Psoas muscle (tissue), 8 donors: Measurements from ENCODE around the gene ATG7. TPM values are rescaled to one million over a fixed set of nuclear protein-coding genes. Genes with fewer than 3 reads are reported as not detected.

Experiments used
- ATAC-seq, 4 donors: fragments of 200-7000 bp; cut with Tn5 transposase; one replicate each; pipeline ENCODE4 v1.9.1; 2020; ENCODE audit warnings: moderate library complexity in 3 of 4, mild to moderate bottlenecking in 2 of 4
- DNase-seq, 2 donors: peaks; one replicate each; pipeline ENCODE4 v3.0.0-alpha.2; 2020
- H3K27ac ChIP-seq: fragments of 200-600 bp; one replicate; pipeline ENCODE4 v1.8.0; 2022
- H3K27me3 ChIP-seq, 3 donors: fragments of 200-600 bp in 1 of 3; one replicate each; pipeline versions ENCODE4 v1.6.1 to v1.8.0; 2013 to 2022; ENCODE audit warnings: low read length in 2 of 3, mild to moderate bottlenecking in 2 of 3, moderate library complexity in 1 of 3; ENCODE audit not compliant: insufficient read depth in 3 of 3
- H3K36me3 ChIP-seq, 2 donors: fragments of 200-600 bp in 1 of 2; one replicate each; pipeline versions ENCODE4 v1.6.1 to v1.8.0; 2013 to 2022; ENCODE audit warnings: low read depth in 1 of 2, mild to moderate bottlenecking in 1 of 2, moderate library complexity in 1 of 2; ENCODE audit not compliant: insufficient read depth in 1 of 2
- H3K4me1 ChIP-seq: fragments of 200-600 bp; one replicate; pipeline ENCODE4 v1.8.0; 2022
- H3K4me3 ChIP-seq: fragments of 200-600 bp; one replicate; pipeline ENCODE4 v1.8.0; 2022; ENCODE audit warnings: mild to moderate bottlenecking
- H3K9me3 ChIP-seq: fragments of 200-600 bp; one replicate; pipeline ENCODE4 v1.8.0; 2022
- WGBS, 3 donors: extraction: QIAGEN DNeasy Blood & Tissue Kit; methylation state at CpG; one replicate each; pipeline versions ENCODE4 v1.1.6 to v1.1.7; 2013; 5-methylcytosine and 5-hydroxymethylcytosine counted together
- intact Hi-C, 2 donors: fragments of 100-400 bp; cut with DNase I; formaldehyde crosslinking; loops; one replicate each; pipeline versions ENCODE4 v1.11.0 to v1.14.2; 2022
- polyA plus RNA-seq, 3 donors: library from polyadenylated mRNA; stranded (reverse); fragments of 200-250 nt; gene quantifications; one replicate each; pipeline ENCODE4 v1.2.3, GENCODE V29; 2013
- total RNA-seq, 4 donors: library from RNA; stranded (reverse); fragmentation: NEBNext Ultra II Directional in 2 of 4; extraction: Animal tissue kit (Norgen Biotek cat#: 25700) in 2 of 4; gene quantifications; one replicate each; pipeline versions ENCODE4 v1.2.1 to v1.2.4, GENCODE V29; 2021 to 2023
- TF ChIP-seq, protein P1 (sequence below): fragments of 200-600 bp; IDR thresholded peaks from one replicate; pipeline ENCODE4 v1.8.0; 2022; ENCODE audit warnings: antibody characterized with exemption
- donor health status: healthy with polysubstance abuse.
- donor health status: DM: no; HTN: no; CAD: no; lungs with moderate emphysema.
- donor health status: Bipolar disorder and iron deficiency.
- donor health status: healthy.
- donor health status: DM: yes; HTN: yes; CAD: no.
- donor health status: DM: no; HTN: no; CAD: no.
- donor health status: DM: no; HTN: no; CAD: no.
- donor health status: DM: yes; HTN: yes; CAD: no.

The ATG7 gene
- total and polyA plus RNA-seq, 7 donors = 5.9 to 15.0 (median 13.5) TPM

DNA sequence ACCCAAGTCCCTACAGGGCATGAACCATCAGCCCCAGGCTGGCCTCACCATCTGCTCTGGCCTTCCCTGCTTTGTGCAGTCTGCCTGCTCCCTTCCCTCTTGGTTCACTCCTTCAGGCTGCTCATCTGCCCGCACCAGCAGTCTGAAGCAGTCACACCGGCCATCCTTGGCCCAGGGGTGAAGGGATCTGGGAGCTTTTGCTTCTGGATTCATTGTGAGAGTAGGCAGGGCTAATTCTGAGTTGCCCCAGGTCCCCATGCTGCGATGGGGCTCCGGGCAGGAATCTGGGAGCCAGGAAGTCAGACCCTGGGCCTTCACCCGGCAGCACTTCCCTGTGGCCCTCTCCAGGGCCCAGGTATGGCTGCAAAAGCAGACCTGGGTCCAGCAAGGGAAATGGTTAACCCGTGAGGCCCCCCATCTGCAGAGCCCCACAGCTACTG, 271.8 kb downstream of the ATG7 start:
- peaks cover 6% of the 10 kb centered on the region for H3K4me1 ChIP-seq
- H3K9me3 ChIP-seq = no peaks in the 10 kb centered on the region
- H3K27ac ChIP-seq = no peak overlapping the region
- DNase-seq (no peak), ATAC-seq (no peak)
- H3K4me3 ChIP-seq = no peak overlapping the region
- TF ChIP-seq, protein P1, sequence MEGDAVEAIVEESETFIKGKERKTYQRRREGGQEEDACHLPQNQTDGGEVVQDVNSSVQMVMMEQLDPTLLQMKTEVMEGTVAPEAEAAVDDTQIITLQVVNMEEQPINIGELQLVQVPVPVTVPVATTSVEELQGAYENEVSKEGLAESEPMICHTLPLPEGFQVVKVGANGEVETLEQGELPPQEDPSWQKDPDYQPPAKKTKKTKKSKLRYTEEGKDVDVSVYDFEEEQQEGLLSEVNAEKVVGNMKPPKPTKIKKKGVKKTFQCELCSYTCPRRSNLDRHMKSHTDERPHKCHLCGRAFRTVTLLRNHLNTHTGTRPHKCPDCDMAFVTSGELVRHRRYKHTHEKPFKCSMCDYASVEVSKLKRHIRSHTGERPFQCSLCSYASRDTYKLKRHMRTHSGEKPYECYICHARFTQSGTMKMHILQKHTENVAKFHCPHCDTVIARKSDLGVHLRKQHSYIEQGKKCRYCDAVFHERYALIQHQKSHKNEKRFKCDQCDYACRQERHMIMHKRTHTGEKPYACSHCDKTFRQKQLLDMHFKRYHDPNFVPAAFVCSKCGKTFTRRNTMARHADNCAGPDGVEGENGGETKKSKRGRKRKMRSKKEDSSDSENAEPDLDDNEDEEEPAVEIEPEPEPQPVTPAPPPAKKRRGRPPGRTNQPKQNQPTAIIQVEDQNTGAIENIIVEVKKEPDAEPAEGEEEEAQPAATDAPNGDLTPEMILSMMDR = no peak
- WGBS, 3 donors = 91 to 96% (median 95%) methylated on average over 6 of the region's 6 CpGs
- H3K36me3 ChIP-seq = no peaks in the 10 kb centered on the region
- intact Hi-C loops = no loop called here
- H3K27me3 ChIP-seq = no peaks in the 10 kb centered on the region

DNA sequence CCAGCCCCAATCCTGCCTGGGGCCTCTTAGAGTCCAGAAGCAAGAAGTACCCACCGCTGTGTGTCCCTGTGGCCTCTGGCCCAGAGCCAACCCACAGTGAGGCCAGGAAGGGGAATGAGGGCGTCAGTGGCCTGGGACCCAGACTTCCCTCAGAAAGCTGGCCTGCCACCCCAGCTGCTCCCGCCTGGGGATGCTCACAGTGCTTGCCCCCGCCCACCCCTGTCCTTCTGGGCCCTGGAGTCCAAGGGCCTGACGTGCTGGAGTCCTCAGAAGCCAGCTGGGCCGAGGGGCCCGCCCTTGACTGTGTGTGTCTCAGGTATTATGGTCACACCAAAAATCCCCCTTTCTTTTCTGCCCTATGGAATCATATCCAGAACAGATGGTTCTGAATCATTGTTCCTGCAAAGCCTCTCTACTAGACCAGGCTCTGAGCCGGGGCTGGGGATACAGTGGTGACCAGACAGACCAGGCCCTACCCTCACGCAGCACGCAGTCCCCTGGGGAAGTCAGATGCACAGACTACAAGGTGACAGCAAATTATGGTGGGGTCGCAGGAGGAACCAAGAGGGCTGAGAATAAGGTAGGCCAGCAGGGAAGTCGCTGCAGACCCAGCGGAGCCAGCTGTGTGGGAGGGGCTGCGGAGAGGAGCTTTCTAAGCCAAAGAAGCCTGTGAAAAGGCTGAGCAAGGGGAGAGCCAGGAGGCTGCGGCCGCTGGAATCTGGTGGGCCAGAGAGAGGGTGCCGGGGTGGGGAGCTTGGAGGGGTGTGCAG, 272.4 kb downstream of the ATG7 start:
- H3K9me3 ChIP-seq = no peaks in the 10 kb centered on the region
- H3K27me3 ChIP-seq = no peaks in the 10 kb centered on the region
- ATAC-seq (peak in 3 of 4 donors; percentile 10 to 24 (median 18)), DNase-seq (peak in 1 of 2 donors; percentile 62)
- TF ChIP-seq, protein P1 = no peak
- no peak overlapping the region for H3K4me3 ChIP-seq
- 69 to 78% (median 75%) methylated on average over 15 to 17 of the region's 17 CpGs for WGBS, 3 donors
- intact Hi-C loops = no loop called here
- H3K4me1 ChIP-seq = peaks cover 10% of the 10 kb centered on the region
- no peaks in the 10 kb centered on the region for H3K36me3 ChIP-seq
- H3K27ac ChIP-seq = no peak overlapping the region

DNA sequence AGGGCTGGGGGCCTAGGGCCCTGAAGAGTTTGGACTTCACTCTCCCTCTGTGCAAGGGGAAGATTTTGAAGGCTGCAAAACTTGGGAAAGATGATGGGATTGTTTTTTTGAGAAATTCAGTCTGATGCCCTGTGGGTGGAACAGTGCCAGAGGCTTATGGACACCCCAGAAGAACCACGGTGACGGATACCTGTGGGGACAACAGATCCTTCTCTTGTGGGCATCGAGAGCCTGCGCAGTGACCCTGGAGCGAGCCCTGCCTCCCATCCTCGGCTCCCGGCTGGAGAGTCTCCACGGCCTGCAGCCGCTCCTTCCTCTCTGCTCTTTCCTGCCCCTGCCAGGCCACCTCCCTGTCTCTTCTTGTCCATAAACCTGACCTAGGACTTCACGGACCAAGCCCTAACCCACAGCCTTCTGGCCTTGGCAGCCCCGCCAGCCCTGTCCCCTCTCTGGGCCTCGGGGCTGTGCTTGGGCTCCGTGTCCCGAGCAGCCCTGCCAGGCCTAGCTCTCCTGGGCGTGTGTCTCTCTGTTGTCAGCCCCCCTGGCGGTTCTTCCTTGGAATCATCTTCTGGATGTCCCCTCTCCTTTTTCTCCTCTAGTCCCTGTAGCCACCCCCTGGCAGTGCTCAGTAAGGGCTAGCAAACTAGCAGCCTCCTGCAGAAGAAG, 273.1 kb downstream of the ATG7 start:
- Histone ChIP-seq H3K4me3 (no peak overlapping the region), H3K4me1 (peaks cover 10% of the 10 kb centered on the region), H3K27ac (no peak overlapping the region), H3K27me3 (no peaks in the 10 kb centered on the region), H3K36me3 (no peaks in the 10 kb centered on the region), H3K9me3 (no peaks in the 10 kb centered on the region)
- intact Hi-C loops = no loop called here
- ATAC-seq (peak in 1 of 4 donors; percentile 13), DNase-seq (no peak)
- TF ChIP-seq, protein P1 = no peak
- WGBS, 3 donors = 74 to 86% (median 75%) methylated on average over 16 of the region's 16 CpGs

DNA sequence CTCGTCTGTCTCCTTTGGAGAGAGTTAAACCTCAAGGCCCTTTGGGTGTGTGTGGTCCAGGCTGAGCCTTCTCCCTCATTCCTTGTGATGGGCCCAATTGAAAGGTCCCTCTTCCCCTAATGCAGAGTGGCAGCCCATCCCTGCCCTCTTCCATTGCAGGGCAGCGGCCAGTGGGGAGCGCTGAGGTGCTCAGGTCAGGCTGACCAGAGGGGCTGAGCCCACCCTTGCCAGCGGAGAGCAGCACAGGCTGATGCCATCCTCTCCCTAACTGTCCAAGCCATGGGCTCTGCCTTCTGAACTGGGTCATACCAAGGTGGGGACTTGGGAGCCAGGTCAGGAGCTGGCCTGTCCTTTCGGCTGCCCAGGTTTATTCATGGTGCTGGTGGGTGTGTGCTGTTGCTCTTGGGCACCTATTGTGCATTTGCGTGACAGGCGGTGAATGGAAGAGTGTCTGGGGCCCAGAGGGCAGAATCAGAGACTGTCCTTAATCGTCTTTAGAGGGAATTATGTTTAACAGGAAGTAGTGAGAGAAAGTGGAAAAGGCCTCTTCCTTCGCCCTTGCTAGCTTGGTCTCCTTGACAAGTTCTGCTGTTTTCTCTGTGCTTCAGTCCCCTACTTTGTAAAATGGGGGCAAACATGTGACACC, 274.6 kb downstream of the ATG7 start:
- DNase-seq = no peak
- intact Hi-C loops = no loop called here
- TF ChIP-seq, protein P1 = no peak
- no peak overlapping the region for H3K4me3 ChIP-seq
- no peak for ATAC-seq
- H3K36me3 ChIP-seq = no peaks in the 10 kb centered on the region
- WGBS, 3 donors = 93 to 96% (median 93%) methylated on average over 9 of the region's 9 CpGs
- no peaks in the 10 kb centered on the region for H3K27me3 ChIP-seq
- H3K4me1 ChIP-seq = peaks cover 10% of the 10 kb centered on the region
- no peak overlapping the region for H3K27ac ChIP-seq
- H3K9me3 ChIP-seq = no peaks in the 10 kb centered on the region
